Measurements from ENCODE around the gene PCDHGB6. TPM values are rescaled to one million over a fixed set of nuclear protein-coding genes. Genes with fewer than 3 reads are reported as not detected.
"Not testable (repeated sequence)": the region's sequence is repeated elsewhere in the genome, so short reads cannot be mapped to it uniquely, and the experiment has no call there.

The PCDHGB6 gene
- total RNA-seq, 1 experiment from 2014 or later, result 0.23 TPM

DNA sequence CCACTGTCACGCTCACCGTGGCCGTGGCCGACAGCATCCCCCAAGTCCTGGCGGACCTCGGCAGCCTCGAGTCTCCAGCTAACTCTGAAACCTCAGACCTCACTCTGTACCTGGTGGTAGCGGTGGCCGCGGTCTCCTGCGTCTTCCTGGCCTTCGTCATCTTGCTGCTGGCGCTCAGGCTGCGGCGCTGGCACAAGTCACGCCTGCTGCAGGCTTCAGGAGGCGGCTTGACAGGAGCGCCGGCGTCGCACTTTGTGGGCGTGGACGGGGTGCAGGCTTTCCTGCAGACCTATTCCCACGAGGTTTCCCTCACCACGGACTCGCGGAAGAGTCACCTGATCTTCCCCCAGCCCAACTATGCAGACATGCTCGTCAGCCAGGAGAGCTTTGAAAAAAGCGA, 24.9 kb downstream of the PCDHGB6 start:
- ATAC-seq; intact Hi-C loops (cut with micrococcal nuclease; ENCODE audit: unreplicated experiment); POLR2A ChIA-PET; BruUV-seq (replicated peaks); H3K27ac ChIP-seq (ENCODE audit: low read length); H3K36me3 ChIP-seq (ENCODE audit: control insufficient read depth, insufficient read depth, low read length); H3K4me1 ChIP-seq (ENCODE audit: control insufficient read depth, insufficient read depth, low read length); in situ Hi-C loops (cut with HindIII; ENCODE audit: low pct_unique_long_range_greater_than_20kb, low sequenced_read_pairs); H3K4me3 ChIP-seq (ENCODE audit: low read depth in 2 of 2, low read length in 2 of 2); DNase-seq (ENCODE audit: low read depth, low spot score); H3K27me3 ChIP-seq (ENCODE audit: control insufficient read depth, insufficient read depth, low read length); H3K9me3 ChIP-seq (ENCODE audit: control insufficient read depth, insufficient read depth, low read depth, low read length): not testable (repeated sequence)
- CTCF ChIA-PET, result interaction anchor here (0.7 kb wide), 1 partner anchor 508 kb away, joined by 3 read pairs; no protein-coding TSS in a partner anchor

DNA sequence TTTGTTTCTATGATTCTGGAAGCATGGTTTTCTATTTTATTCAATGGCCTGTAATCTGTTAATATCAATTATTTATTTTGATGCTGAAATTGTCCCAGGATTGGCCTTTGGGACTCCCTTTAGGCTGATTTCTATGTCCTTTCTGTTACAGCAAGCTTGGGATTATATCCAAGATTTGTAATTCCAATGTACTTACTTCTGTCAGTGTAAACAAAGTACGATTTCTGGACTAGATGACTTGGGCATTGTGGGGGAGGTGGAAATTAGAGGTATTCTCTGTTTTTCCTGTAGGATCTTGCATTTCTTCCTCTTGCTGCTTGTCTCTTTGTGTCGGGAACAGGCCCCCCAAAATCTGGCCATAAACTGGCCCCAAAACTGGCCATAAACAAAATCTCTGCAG, 26.2 kb downstream of the PCDHGB6 start:
- Histone ChIP-seq H3K27ac (ENCODE audit: low read length) (no peak overlapping the region), H3K36me3 (ENCODE audit: control insufficient read depth, insufficient read depth, low read length) (no peaks in the 10 kb centered on the region), H3K9me3 (ENCODE audit: control insufficient read depth, insufficient read depth, low read depth, low read length) (no peaks in the 10 kb centered on the region; the same call in 1 of the 2 replicates), H3K27me3 (ENCODE audit: control insufficient read depth, insufficient read depth, low read length) (no peaks in the 10 kb centered on the region), H3K4me3 (ENCODE audit: low read depth in 2 of 2, low read length in 2 of 2) (no peak overlapping the region), H3K4me1 (ENCODE audit: control insufficient read depth, insufficient read depth, low read length) (no peaks in the 10 kb centered on the region)
- DNase-seq (ENCODE audit: low read depth, low spot score) (no peak), ATAC-seq (no peak)
- BruUV-seq (replicated peaks), result no TSS peak
- CTCF ChIA-PET, result no interaction called here
- in situ Hi-C loops (cut with HindIII; ENCODE audit: low pct_unique_long_range_greater_than_20kb, low sequenced_read_pairs) (no loop called here), intact Hi-C loops (cut with micrococcal nuclease; ENCODE audit: unreplicated experiment) (no loop called here)
- POLR2A ChIA-PET, result no interaction called here
- TF ChIP-seq, protein P1, sequence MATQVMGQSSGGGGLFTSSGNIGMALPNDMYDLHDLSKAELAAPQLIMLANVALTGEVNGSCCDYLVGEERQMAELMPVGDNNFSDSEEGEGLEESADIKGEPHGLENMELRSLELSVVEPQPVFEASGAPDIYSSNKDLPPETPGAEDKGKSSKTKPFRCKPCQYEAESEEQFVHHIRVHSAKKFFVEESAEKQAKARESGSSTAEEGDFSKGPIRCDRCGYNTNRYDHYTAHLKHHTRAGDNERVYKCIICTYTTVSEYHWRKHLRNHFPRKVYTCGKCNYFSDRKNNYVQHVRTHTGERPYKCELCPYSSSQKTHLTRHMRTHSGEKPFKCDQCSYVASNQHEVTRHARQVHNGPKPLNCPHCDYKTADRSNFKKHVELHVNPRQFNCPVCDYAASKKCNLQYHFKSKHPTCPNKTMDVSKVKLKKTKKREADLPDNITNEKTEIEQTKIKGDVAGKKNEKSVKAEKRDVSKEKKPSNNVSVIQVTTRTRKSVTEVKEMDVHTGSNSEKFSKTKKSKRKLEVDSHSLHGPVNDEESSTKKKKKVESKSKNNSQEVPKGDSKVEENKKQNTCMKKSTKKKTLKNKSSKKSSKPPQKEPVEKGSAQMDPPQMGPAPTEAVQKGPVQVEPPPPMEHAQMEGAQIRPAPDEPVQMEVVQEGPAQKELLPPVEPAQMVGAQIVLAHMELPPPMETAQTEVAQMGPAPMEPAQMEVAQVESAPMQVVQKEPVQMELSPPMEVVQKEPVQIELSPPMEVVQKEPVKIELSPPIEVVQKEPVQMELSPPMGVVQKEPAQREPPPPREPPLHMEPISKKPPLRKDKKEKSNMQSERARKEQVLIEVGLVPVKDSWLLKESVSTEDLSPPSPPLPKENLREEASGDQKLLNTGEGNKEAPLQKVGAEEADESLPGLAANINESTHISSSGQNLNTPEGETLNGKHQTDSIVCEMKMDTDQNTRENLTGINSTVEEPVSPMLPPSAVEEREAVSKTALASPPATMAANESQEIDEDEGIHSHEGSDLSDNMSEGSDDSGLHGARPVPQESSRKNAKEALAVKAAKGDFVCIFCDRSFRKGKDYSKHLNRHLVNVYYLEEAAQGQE (IDR thresholded peaks at IDR 0.05; ENCODE audit: insufficient read depth in 1 of 2, low read depth in 2 of 2, low read length in 1 of 2), result no peak
- TF ChIP-seq, protein P2, sequence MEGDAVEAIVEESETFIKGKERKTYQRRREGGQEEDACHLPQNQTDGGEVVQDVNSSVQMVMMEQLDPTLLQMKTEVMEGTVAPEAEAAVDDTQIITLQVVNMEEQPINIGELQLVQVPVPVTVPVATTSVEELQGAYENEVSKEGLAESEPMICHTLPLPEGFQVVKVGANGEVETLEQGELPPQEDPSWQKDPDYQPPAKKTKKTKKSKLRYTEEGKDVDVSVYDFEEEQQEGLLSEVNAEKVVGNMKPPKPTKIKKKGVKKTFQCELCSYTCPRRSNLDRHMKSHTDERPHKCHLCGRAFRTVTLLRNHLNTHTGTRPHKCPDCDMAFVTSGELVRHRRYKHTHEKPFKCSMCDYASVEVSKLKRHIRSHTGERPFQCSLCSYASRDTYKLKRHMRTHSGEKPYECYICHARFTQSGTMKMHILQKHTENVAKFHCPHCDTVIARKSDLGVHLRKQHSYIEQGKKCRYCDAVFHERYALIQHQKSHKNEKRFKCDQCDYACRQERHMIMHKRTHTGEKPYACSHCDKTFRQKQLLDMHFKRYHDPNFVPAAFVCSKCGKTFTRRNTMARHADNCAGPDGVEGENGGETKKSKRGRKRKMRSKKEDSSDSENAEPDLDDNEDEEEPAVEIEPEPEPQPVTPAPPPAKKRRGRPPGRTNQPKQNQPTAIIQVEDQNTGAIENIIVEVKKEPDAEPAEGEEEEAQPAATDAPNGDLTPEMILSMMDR (IDR thresholded peaks at IDR 0.05), result no peak
- TF ChIP-seq SIN3A (IDR thresholded peaks at IDR 0.05; ENCODE audit: borderline replicate concordance, insufficient read depth, low read depth, low read length) (no peak), POLR2AphosphoS5 (IDR thresholded peaks at IDR 0.05; ENCODE audit: low read depth, low read length) (no peak), TCF7L2 (IDR thresholded peaks at IDR 0.05; ENCODE audit: low read depth, low read length) (no peak)

DNA sequence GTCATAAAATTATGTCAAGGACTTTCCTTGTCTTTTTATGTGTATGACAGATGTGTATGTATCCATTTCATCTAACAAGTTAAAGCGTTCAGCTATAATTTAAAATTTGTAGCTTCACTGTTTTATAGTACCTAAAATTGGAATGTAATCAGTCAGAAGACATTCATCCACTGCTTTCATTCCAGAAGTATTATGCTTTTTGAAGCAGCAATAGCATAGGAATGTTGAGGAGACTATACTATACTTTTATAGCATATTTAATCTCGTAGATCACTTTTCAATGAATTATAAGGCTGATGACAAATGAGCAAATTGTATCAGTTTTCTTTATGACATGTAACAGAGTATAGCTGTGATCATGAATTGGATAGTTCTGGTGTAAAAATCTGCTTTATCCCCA, 29.4 kb downstream of the PCDHGB6 start:
- ChIA-PET POLR2A (no interaction called here), CTCF (interaction anchor here (0.6 kb wide), 1 partner anchor 101 kb away, joined by 3 read pairs; no protein-coding TSS in a partner anchor)
- intact Hi-C loops (cut with micrococcal nuclease; ENCODE audit: unreplicated experiment) (no loop called here), in situ Hi-C loops (cut with HindIII; ENCODE audit: low pct_unique_long_range_greater_than_20kb, low sequenced_read_pairs) (no loop called here)
- BruUV-seq (replicated peaks), result no TSS peak
- Histone ChIP-seq H3K27me3 (ENCODE audit: control insufficient read depth, insufficient read depth, low read length) (no peaks in the 10 kb centered on the region), H3K4me1 (ENCODE audit: control insufficient read depth, insufficient read depth, low read length) (no peaks in the 10 kb centered on the region), H3K27ac (ENCODE audit: low read length) (no peak overlapping the region), H3K4me3 (ENCODE audit: low read depth in 2 of 2, low read length in 2 of 2) (no peak overlapping the region), H3K36me3 (ENCODE audit: control insufficient read depth, insufficient read depth, low read length) (no peaks in the 10 kb centered on the region), H3K9me3 (ENCODE audit: control insufficient read depth, insufficient read depth, low read depth, low read length) (no peaks in the 10 kb centered on the region; the same call in 1 of the 2 replicates)
- ATAC-seq, result no peak
- no peak for DNase-seq (ENCODE audit: low read depth, low spot score)
- TF ChIP-seq, protein P2 (IDR thresholded peaks at IDR 0.05), result no peak
- TF ChIP-seq SIN3A (IDR thresholded peaks at IDR 0.05; ENCODE audit: borderline replicate concordance, insufficient read depth, low read depth, low read length) (no peak), TCF7L2 (IDR thresholded peaks at IDR 0.05; ENCODE audit: low read depth, low read length) (no peak), POLR2AphosphoS5 (IDR thresholded peaks at IDR 0.05; ENCODE audit: low read depth, low read length) (no peak)
- TF ChIP-seq, protein P1 (IDR thresholded peaks at IDR 0.05; ENCODE audit: insufficient read depth in 1 of 2, low read depth in 2 of 2, low read length in 1 of 2), result no peak

Measured in Panc1 (cell line).